CD4-positive, alpha-beta T cell treated with Interleukin-21 for 1 hour (primary cell): ENCODE data around the gene TMEM151B.

ENCODE experiments used
- DNase-seq: peaks from one replicate; pipeline ENCODE4 v3.0.0-alpha.2; 2020

Gene TMEM151B

GRCh38 chr6:44253307-44254101 is 16.7 kb upstream of the TMEM151B start:
- peak; percentile 75 for DNase-seq

GRCh38 chr6:44254191-44255104 is 15.8 kb upstream of the TMEM151B start:
- DNase-seq = peak; percentile 46

GRCh38 chr6:44255105-44255808 is 15.0 kb upstream of the TMEM151B start:
- DNase-seq = no peak

- DNase-seq = peak; percentile 44
Measured at GRCh38 chr6:44255871-44256774, 14.1 kb upstream of the TMEM151B start.

- DNase-seq = no peak
Measured at GRCh38 chr6:44256775-44257024, 13.6 kb upstream of the TMEM151B start.

GRCh38 chr6:44257025-44257752 is 13.1 kb upstream of the TMEM151B start, which contains the start of gene SLC35B2:
Gene SLC35B2, minus strand, starts transcription at chr6:44257528. Its CDS starts 118 bp downstream, at chr6:44257410.
- DNase-seq = peak; percentile 80

GRCh38 chr6:44257753-44258324 is 12.4 kb upstream of the TMEM151B start:
- DNase-seq = no peak

GRCh38 chr6:44258325-44258863 is 11.9 kb upstream of the TMEM151B start:
- DNase-seq = no peak

- DNase-seq = no peak
Measured at GRCh38 chr6:44258921-44259320, 11.3 kb upstream of the TMEM151B start.

- no peak for DNase-seq
Measured at GRCh38 chr6:44260011-44260410, 10.2 kb upstream of the TMEM151B start.

- no peak for DNase-seq
Measured at GRCh38 chr6:44260451-44261297, 9.6 kb upstream of the TMEM151B start.

- DNase-seq = no peak
Measured at GRCh38 chr6:44261581-44261980, 8.7 kb upstream of the TMEM151B start.

- DNase-seq = peak; percentile 45
Measured at GRCh38 chr6:44262467-44263353, 7.5 kb upstream of the TMEM151B start.

- DNase-seq = peak; percentile 76
Measured at GRCh38 chr6:44263354-44264100, 6.7 kb upstream of the TMEM151B start.

GRCh38 chr6:44264154-44265006 is 5.9 kb upstream of the TMEM151B start:
- DNase-seq = peak; percentile 63

GRCh38 chr6:44265007-44265721 is 5.1 kb upstream of the TMEM151B start, which contains the start of gene NFKBIE:
Gene NFKBIE, minus strand, starts transcription at chr6:44265551. Its CDS starts 205 bp downstream, at chr6:44265346.
- peak; percentile 96 for DNase-seq
